ENCODE results near the gene GLIS1.

Gene GLIS1

DNA sequence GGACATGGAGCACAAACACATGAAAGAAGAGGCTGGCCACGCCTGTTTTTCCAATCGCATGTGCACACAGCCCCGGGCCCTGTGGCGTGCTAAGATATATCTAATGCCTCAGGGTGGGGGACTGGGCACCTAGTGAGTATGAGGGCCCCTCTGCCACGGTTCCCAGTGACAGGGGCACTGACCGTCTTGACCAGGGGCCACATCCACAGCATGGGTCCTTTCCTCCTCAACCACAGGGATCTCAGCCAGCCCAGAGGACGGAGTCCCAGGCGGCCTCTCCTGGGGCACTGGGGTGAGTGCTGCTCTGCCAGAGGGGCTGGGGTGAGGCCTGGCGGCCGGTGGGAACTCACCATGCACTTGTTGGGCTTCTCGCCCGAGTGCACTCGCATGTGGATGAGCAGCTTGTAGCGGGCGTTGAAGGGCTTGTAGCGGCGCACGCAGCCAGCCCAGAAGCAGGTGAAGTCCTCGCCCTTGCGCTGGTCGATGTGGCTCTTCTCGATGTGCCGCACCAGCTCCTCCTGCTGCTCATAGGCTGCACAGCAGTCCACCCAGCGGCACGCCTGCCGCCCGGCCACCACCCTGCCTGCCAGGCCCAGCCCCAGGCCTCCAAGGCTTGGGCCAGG, 145.1 kb downstream of the GLIS1 start:
- DNase-seq (ENCODE audit: low read depth) = no peak

DNA sequence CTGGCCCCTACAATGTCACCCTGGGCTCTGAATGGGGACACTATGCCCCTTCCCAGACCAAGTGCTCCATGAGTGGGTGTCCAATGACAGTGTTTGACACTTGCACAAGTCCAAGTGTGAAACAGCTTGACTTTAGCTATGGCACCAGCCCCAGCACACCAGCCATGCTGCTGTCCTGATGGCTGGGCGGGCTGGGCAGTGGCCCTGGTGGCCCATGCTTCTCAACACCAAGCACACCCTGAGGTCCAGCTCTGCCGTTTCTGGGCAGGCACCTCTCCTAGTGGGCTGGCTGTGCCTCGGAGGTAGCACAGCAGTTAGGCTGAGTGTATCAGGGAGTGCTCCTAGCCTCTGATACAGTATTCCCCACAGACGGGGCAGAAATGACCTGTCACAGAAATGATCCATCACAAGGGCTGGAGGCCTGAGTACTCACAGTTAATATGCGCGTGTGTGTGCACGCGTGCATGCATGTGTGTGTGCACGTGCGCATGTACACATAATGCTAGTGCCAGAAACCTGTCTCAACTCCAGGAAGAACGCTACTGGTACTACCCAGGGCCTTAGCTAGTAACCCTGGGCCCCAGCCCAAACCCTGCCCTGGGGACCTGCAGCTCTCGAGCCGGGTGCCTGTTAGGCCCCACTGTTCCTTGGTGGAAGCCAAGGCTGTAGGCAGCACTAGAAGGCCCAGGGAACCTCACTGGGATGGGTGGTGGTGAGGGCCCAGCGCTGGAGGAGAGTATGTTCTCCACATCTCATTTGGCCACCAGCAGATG, 145.8 kb downstream of the GLIS1 start:
- DNase-seq (ENCODE audit: low read depth) = no peak

DNA sequence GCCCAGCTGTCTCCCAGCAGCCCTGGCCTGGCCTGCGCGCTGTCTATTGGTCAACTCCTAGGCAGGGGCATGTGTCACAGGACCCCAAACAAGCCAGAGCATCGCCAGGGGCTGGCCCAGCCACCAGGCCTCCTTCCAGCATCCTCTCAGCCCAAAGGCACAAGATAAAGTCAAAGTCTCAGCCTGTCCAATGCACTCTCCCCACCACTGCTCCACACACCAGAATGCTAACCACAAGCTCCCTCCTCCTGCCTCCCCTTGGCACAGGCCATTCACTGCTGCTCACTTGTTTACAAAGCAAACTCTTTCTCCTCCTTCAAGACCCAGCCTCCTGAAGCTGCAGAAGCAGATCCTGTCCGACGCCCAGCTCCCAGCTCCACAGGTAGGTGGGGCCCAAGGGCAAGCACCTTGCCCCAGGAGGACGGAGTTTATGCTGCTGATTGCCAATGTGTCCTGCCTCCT, 146.4 kb downstream of the GLIS1 start:
- DNase-seq (ENCODE audit: low read depth) = no peak

DNA sequence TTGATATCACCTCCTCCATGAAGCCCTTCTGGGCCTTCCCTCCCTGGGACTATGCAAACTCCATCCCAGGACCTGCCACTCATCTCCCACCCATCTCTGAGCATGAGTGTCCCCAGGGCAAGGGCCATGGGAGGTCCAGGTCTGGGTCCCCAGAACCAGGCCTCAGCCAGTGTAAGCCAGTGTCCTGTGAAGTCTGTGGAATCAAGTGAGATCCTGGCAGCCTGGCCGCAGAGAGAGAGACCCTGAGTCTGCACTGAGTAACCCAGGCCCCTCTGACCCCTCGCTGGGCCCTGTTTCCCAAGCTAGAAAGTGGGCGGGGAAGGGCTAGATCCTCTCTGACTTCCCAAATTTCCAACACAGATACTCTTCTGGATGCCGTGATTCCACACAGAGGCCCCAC, 147.0 kb downstream of the GLIS1 start:
- DNase-seq (ENCODE audit: low read depth) = no peak

DNA sequence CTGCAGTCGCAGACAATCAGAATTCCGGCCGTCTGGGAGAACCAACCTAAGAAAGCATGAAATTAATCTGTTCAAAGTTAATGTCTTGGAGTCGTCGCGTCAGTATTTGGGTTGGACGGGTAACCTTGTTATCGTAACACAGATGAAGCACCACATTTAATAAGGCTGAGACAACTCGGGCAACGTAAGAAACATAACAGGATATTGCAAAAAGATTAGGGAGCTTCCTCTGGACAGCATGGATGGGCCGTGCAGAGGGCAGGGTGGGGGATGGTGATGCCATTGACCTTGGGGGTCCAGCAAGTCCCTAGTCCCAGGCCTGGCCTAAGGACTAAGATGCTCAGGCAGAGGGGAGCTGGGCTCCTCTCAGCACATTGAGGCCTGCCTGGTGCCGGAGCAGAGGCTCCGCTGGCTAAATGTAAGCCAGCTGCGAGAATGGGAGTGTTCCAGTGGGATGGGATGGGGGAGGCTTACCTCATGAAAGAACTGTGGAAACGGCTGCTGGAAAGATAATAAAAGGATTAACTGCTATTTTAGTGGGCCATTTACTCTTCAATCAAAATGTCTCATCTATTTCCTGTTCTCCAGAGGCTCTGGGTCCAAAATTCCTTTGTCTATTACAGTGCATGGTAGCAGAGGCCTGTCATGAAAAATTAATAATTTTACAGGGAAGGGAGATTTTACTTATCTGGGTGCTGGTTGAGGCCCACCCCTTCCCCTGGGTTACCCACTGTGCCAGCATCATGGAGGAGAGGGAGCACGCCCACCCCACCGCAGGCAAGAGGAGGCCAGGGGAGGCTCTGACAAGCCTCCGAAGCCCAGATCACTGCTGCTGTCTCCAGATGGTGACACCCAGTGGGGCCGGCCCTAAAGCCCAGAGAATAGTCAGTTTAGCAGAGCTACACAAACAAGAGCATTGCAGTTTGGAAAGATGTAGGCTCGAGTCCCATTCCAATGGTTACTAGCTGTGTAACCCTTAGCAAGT, 148.1 kb downstream of the GLIS1 start:
- DNase-seq (ENCODE audit: low read depth) = peak; percentile 48

DNA sequence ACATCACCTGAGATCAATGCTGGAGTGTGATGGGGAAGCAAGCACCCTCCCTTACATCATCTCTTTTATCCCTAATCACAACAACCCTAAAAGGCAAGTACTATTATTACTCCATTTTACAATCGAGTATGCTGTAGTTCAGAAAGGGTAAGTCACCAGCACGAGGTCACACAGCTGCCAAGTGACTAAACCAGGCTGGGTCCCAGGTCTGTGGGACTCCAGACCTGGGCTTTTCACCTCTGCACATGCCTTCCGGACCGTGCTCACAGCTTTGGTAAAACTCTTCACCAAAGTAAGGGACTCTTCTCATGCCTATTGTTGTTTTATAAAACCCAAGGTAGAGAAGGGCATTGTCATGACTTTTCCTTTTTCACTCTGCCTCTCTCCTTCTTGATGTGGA, 148.9 kb downstream of the GLIS1 start:
- no peak for DNase-seq (ENCODE audit: low read depth)

DNA sequence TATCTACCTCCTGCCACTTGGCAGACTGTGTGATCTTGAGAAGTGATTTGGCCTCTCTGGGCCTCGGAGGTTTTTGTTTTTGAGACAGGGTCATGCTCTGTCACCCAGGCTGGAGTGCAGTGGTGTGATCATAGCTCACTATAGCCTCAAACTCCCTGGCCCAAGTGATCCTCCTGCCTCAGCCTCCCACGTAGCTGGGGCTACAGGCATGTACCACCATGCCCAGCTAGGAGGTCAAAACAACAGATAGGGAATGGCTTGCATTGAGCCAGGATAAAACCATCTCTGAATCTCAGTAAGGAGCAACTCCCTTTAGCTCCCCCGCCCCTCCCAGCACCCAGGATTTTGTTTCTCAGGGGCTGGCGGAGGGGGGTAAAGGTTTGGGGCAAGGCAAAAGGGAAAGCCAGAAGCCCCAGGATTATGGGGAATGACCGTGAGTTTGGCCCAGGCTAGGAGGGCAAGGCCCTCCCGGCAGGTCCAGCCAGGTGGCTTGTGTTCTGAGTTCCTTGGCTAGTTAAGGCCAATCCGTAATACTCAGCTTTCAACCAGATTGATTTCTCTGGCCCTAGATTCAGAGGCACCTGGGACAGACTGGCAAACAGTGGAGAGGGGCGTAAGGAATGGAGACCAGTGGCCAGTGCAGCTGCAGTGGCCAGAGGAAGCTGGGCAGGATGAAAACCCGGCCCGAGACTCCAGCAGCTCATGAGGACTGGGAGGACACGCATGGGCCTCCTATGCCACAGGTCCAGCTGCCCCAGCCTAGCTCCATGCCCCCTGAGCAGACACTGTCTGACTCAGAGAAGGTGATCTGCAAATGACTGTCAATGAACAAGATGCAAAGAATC, 149.7 kb downstream of the GLIS1 start:
- DNase-seq (ENCODE audit: low read depth) = no peak

DNA sequence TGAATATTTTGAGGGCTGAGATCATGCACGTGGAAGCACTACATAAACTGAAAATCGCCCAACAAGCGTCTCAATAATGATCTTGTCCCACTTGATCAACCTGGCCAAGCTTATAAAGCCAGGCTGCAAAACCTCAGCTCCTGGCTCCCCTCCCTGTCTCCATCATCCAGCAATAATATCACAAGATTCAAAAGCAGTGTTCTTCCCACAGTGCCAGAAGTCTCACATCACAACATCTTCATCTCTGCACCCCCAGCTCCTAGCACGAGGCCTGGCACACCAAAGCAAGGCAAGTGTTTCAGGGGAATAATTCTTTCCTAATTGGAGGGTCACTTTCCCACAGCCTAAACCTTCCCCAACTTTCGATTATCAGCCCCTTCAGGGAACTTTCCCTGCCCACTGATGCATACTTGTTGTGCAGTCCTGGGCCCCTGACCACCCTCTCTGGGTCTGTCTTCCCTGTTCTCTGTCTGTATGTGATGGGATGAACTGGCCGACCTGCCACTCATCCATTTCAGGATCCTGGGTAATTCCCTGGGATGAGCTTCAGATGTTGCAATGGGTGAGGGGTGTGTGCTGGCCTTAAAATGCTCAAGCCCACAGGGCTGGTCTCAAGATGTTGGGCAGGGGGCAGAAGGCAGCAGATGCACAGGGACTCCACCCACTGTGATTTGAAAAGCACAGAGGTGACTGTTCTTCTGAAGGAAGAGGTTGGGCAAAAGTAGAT, 150.7 kb downstream of the GLIS1 start:
- DNase-seq (ENCODE audit: low read depth) = no peak

DNA sequence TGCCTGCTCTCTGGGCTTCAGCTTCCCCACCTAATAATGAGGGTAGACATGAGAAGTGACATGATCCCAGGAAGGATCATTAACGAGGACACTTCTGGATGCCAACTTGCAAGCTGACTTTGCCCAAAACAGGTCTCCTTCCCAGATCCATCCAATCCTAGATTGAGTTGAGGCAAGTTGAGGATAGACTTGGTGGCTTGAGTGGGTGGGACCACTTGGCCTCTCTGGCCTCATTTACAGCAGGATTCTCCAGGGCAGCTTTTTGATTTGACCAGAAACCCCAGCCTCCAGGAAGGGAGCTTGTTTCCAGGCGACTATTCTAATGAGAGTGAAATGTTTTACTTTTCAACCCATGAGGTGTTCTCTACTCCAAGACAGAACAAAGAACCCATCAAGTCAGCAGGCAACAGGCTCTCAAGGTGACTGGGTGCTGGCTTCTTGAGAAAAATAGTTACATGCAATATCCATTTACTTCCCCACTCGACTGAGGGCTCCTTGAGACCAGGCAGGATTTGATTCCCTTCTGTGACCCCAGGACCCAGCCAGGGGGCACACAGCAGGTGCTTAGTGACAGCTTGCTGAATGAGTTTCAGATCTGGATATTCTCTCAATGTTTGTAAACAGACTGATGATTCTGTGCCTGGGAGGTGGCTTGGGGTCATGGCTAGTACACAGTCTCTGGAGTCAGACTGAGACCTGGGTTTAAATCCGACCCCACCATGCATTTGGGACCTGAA, 151.5 kb downstream of the GLIS1 start:
- DNase-seq (ENCODE audit: low read depth) = no peak

DNA sequence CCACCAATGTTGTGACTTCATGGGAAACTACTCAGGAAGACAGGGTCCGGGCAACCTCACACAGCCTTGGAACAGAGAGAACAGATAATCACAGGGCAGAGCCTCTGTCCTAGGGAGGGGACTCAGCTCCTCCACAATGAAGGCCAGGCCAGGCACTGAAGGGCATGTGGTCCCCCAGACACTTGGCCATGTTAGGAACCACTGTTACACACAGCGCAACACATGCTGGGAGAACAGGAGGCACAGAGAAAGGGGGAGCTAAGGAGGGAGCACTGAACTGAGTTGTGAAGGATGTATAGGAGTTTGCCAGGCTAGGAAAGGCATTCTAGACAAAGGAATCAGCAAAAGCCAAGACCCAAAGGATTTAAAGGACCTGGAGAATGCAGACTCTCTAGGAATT, 152.2 kb downstream of the GLIS1 start:
- DNase-seq (ENCODE audit: low read depth) = no peak

DNA sequence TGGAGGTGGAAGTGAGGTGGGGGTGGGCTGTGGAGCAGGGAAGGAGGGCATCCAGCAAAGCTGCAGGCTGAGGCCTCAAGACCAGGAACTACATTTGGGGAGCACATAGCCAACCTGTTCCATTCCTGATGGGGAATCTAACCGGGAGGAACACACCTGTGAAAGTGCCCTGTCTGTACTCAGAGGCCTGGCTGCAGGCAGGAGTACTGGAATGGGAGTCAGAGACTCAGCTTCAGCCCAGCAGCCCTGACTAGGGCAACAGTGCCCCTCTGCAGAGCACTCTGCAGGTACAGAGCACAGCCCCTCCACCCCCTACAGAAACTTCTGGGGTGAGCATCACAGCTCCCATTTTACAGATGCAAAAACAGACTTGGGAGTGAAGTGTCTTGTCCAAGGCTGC, 153.4 kb downstream of the GLIS1 start:
- no peak for DNase-seq (ENCODE audit: low read depth)

DNA sequence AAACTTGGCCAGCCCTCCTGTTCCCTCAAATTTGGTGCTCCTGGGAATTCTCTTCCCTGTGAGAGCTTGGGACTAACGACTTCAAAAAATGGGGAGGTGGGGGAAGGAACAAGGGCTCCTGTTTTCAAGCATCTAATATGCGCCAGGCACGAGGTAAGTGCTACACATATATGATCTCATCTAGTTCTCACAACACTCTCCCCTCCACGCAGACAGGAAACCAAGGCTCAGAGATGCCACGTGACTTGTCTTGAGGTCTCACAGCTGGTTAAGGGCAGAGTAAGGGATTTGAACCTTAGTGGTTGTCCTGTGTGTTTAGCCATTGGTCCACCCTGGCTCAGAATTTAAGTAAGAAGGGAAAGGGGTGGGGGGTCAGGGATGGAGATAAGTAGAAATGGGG, 153.8 kb downstream of the GLIS1 start:
- no peak for DNase-seq (ENCODE audit: low read depth)

DNA sequence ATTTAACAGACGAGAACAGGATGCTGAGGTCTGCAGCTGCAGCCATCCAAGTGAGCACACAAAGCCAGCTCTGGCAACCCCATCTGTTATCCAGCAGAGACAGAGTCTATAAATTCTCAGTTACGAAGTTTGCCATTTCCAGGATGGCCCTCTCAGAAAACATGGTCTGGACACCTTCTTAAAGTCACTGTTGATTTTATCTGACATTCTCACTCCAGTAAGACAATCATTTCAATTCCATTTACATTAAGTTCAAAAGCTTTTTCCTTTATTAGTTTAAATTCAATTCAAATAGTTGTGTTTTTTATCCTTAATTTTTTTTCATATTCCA, 154.2 kb downstream of the GLIS1 start:
- no peak for DNase-seq (ENCODE audit: low read depth)

DNA sequence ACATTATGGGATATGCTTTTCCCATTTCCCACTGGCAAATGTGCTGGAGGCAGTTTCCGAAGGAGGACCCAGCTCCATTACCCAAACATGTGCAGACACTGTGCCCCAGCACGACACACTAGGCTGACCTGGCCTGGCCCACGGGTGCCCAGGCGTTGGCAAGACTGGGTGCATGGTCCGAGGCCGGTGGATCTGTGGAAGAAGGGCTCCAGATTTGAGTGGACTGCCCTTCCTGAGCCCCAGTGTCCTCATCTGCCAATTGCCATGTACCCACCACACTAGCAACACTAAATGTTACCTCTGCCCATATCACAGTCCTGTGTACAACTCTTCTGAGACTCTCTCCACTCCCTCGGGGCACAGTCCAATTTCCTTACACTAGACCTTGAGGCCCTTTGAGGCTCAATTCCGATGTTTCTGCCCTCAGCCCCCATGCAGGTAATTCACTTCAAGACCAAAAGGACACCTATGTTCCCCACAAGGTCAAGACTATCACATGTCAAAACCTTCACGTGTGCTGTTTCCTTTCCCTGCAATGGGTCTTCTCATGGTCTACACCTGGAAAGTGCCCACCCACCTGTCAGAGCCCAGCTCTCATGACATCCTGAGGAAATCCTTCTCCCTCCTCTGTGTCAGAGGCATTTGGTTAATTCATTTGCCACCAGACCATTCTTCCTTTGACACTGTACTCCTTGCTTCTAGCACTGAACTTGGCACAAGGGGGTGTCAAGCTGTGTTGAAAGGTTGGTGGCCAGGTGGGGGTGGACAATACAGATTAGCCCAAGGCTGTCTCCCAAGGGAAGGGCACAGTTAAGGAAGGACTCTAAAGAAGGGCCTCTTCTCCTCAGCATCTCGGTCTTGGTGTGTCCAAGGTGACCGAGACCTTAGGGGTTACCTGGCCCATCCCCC, 154.8 kb downstream of the GLIS1 start:
- DNase-seq (ENCODE audit: low read depth) = no peak

DNA sequence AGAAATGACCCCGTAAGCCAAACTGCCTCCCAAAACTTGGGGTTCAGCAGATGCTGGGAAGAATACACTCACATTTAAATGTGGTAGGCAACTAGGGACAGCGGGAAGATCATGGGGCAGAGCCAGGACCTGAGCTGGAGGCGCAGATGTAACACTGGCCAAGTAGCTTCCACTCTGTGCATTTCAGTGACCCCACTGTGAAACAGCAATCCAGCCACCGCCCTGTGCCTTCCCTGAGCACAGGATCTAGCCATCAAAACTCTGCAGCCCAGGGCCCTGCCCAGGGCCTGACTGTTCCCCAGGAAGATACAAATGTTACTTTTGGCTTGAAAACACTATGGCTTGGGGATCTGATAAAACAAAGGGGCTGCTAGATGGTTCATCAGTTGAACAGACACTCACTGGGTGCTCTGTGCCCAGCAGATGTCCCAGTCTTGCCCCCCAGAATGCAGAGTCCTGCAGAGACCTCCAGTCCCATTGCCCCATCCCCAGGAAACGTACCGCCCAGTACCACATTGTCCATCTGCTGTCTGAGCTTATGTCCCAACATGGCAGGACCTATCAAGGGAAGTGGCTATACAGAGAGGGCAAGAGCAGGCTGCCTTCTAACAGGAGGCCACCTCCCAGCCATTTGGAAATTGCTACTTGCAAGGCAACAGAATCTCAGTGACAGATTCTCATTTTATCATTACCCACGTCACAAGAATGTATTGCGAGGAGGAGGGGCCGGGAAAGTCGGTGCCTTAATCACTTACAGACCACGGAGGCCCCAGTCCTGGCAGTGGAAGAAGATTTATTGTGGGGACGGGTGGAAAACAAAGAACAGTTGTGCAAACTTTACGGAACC, 155.7 kb downstream of the GLIS1 start:
- DNase-seq (ENCODE audit: low read depth) = peak; percentile 90

DNA sequence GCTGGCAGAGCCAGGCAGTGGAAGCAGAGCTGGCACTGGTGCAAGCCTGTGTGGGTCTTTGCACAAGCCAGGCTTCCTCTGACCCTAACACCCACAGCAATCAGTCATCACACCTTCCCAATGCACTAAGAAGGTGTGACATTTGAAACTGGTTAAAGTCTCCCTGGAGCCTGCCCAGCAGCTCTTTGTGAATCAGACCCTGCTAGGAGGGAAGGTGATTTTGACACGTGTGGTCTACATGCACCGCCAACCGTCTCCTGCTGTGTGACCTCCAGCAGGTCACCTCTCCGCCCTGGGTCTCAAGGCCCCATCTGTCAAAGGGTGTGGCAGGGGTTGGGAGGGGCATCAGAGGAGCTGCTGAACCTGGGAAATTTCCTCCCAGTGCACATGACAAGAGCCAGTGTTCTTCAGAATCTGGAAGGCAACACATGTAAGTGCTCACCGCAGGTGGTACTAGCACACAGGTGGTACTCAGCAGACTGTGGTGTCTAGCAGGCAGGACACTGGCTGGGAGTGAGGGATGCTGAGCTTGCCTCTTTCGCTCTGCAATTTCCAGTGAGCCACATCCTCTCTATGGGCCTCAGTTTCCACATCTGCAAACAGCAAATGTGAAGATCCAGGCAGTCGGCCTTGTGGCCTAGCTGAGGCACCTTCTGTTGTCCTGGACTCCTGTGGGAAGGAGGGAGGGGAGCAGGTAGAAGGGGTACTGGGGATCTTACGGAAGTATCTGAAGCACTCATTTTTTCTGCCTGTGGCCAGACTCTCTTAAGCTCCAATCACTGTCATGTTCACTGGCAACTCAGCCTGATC, 156.5 kb downstream of the GLIS1 start:
- DNase-seq (ENCODE audit: low read depth) = no peak

DNA sequence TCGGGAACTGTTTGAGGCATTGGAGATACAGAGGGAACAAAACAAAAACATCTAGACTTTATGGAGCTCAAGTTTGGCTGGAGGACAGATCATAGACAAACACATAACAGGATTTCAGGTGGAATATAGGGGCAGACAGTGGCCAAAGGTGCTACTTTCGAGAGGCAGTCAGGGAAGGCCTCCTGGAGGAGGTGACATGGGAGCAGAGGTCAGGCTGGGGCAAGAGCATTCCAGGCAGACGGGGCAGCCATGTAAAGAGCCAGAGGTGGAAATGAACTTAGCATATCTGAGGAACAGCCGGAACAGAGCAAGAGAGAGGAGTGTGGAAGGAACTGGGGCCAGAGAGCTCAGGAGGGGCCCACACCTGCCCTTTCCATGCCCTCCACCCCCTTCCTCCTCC, 157.5 kb downstream of the GLIS1 start:
- no peak for DNase-seq (ENCODE audit: low read depth)
